GM18909 (cell line): Measurements from ENCODE around the gene DEFB125.
"Not testable (repeated sequence)": the region's sequence is repeated elsewhere in the genome, so short reads cannot be mapped to it uniquely, and the experiment has no call there.

ENCODE experiments used
- ATAC-seq: cut with Tn5 transposase; IDR thresholded peaks from one replicate; pipeline ENCODE4 v1.9.1; 2021; ENCODE audit warnings: mild to moderate bottlenecking; ENCODE audit not compliant: unreplicated experiment, poor library complexity

DEFB125 gene, protein sequence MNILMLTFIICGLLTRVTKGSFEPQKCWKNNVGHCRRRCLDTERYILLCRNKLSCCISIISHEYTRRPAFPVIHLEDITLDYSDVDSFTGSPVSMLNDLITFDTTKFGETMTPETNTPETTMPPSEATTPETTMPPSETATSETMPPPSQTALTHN

DNA sequence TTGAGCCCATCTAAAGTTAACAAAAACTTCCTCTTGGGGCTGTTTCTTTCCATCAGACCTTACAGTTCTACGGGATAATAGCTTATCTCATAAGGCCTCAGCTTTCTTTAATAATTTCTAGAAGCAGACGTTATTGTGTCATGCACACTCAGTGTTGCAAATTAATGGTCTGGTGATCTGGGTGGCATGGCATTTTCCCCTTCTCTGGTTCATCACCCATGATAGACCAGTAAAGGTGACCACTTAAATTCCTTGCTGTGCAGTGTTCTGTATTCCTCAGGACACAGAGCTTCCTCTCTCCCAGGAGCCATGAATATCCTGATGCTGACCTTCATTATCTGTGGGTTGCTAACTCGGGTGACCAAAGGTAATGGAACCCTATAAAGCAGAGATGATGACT is at the start of gene DEFB125:
Gene DEFB125 (plus strand): TSS at position 272 of the 400 bp plus-strand sequence. CDS start 38 bp downstream, at position 310.
- no peak for ATAC-seq

DNA sequence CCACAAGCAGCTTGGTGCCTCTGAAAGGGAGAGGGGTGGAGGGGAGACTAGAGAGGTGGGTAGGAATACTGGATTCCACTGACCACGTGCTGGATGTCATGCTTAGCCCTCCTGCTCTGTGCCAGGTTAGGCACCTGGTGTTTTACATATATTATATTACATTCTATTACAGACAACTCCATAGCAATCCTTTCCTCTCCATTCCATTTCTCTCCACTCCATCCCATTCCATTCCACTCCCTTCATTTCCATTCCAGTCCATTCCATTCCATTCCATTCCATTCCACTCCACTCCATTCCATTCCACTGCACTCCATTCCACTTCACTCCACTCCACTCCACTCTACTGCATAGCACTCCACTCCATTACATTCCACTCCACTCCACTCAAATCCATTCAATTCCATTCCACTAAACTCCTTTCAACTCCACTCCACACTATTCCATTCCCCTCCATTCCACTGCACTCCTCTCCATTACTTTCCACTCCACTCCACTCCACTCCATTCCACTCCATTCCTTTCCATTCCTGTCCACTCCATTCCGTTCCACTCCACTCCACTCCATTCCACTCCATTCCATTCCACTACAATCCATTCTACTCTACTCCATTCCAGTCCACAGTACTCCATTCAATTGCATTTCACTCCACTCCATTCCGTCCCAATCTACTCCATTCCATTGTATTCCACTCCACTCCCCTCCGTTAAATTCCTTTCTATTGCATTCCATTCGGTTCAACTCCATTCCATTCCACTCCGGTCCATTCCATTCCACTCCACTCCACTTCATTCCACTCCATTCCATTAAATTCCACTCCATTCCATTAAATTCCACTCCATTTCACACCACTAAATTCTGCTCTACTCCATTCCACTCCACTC is 27.2 kb upstream of the DEFB125 start:
- ATAC-seq: no peak

DNA sequence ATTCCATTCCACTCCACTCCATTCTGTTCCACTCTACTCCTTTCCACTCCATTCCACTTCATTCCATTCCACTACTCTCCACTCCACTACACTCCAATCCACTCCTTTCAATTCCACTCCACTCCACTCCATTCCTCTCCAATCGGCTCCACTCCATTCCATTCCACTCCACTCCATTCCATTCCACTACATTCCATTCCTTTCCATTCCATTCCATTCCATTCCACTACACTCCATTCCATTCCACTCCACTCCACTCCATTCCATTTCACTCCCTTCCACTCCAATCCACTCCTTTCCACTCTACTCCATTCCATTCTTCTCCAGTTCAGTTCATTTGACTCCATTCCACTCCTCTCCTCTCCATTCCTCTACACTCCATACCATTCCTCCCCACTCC is 26.2 kb upstream of the DEFB125 start:
- ATAC-seq: no peak

DNA sequence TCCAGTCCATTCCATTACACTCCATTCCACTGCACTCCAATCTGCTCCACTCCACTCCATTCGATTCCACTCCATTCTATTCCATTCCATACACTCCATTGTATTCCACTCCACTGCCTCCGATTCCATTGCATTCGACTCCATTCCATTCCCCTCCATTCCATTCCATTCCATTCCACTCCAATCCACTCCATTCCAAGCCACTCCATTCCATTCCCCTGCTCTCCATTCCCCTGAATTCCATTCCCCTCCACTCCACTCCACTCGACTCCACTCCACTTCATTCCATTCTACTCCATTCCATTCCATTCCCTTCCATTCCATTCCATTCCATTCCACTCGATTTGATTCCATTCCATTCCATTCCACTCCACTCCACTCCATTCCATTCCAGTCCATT is 25.7 kb upstream of the DEFB125 start:
- ATAC-seq: no peak

DNA sequence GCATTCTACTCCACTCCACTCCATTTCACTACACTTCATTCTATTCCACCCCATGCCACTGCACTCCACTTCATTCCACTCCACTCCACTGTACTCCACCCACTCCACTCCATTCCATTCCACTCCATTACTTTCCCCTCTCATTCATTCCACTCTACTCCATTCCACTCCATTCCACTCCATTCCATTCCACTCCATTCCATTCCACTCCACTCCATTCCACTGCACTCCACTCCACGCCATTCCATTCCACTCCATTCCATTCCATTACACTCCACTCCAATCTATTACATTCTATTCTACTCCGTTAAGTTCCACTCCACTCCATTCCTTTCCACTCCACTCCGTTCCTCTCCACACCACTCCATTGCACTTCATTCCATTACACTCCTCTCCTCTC is 25.0 kb upstream of the DEFB125 start:
- no peak for ATAC-seq

DNA sequence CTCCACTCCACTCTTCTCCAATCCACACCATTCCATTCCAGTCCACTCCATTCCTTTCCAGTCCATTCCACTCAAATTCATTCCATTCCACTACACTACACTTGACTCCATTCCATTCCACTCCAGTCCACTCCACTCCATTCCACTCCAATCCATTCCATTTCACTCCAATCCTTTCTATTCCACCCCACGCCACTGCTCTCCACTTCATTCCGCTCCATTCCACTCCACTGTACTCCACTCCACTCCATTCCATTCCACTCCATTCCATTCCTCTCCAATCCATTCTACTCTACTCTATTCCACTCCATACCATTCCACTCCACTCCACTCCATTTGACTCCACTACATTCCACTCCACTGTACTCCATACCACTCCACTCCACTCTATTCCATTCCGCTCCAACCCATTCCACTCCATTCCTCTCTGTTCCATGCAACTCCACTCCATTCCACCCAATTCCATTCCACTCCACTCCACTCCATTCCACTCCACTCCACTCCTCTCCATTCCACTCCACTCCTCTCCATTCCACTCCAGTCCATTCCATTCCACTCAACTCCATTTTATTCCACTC is 23.4 kb upstream of the DEFB125 start:
- ATAC-seq: no peak

DNA sequence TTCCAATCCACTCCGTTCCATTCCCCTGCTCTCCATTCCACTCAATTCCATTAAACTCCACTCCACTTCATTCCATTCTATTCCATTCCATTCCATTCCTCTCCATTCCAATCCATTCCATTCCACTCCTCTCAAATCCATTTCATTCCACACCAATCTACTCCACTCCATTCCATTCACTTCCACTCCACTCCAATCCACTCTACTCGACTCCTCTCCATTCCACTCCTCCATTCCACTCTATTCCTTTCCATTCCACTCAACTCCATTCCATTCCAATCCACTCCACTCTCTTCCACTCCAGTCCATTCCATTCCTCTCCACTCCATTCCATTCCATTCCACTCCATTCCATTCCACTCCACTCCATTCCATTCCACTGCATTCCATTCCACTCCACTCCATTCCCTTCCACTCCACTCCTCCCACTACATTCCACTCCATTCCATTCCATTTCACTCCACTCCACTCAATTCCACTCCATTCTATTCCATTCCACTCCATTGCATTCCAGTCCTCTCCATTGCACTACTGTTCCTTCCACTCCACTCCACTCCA is 22.6 kb upstream of the DEFB125 start:
- ATAC-seq: no peak

DNA sequence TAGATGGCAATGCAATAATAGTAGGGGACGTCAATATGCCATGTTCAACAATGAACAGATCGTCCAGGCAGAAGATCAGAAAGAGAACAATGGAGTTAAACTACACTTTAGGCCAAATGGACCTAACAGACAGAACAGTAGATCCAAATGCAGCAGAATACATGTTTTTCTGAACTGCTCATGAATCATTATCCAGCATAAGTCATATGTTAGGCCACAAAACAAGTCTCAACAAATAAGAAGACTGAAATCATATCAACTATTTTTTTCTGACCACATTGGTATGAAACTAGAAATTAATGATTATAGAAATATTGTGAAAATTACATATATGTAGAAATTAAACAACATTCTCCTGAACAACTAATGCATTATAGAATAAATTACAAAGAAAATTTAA is 10.2 kb upstream of the DEFB125 start:
- no peak for ATAC-seq

DNA sequence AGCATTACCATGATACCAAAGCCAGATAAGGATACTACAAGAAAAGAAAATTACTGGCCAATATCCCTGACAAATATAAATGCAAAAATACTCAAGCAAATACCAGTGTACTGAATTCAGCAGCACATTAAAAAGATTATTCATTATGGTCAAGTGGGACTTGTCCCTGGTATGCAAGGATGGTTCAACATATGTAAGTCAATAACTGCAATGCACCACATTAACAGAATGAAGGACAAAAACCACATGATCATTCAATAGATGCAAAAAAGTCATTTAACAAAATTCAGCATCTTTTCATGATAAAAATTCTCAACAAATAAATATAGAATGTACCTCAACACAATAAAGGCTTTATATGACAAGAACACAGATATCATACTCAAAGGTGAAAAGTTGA is 9.1 kb upstream of the DEFB125 start:
- no peak for ATAC-seq

DNA sequence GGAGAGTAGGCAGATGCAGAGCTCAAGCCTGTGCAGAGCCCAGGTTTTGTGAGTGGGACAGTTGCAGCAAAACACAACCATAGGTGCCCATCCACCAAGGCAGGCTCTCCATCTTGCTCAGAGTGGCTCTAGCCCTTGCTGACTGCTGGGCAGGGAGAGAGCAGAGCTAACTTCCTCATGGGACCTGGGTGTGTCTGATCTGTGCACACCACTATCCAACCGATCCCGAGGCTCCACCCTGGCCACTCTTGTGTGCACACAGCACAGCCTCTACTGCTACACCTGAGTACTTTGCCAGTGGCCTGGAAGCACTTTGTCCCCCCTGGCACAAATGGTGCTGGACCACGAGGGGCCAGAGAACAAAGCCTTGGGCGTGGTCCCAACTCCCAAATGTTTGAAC is 7.9 kb upstream of the DEFB125 start:
- ATAC-seq: no peak

DNA sequence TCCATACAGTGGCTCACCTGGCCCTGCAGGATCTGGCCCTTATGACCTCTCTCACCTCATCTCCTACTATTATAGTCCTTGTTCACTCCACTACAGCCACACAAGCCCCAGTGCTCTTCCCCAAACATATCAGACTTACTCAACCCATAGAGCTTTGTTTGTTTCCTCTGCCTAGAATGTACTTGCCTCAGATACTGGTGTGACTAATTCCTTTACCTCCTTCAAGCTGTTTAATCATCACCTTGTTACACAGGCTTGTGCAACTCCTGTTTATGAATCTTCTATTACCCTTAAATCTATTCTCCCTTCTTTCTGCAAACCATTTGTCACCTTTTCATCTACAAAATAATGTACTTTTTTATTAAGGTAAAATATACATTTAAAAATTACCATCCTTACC is 3.2 kb downstream of the DEFB125 start:
- ATAC-seq: no peak

DNA sequence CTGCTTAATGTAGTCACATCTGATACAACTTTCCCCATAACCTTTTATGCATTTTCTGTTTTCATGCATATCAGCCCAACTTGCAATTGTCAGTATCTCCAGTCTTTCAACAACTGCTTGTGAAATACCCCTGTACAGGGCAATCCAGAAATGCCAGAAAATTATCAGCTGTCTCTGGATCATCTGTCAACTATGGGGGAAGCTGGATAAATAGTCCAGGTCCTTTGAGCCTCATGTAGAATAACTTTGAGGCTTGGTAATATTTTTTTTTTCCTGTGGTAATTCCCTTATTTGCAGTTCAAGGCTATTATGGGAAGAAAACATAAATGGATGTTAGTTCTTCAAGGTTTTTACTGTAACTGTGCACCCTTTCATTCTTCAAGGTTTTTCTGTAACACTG is 6.2 kb downstream of the DEFB125 start:
- ATAC-seq: no peak

DNA sequence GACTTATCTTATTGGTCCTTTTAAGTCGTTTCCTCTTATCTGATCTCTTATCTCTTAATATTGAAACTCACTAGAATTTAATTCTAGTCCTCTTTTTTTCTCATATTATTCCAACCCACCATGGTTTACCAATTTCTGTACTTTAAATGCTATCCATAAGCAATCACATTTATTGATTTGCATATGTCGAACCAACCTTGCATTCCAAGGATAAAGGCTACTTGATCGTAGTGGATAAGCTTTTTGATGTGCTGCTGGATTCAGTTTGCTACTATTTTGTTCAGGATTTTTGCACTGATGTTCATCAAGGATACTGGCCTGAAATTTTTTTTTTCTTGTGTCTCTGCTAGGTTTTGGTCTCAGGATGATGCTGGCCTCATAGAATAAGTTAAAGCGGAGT is 7.7 kb downstream of the DEFB125 start:
- no peak for ATAC-seq

DNA sequence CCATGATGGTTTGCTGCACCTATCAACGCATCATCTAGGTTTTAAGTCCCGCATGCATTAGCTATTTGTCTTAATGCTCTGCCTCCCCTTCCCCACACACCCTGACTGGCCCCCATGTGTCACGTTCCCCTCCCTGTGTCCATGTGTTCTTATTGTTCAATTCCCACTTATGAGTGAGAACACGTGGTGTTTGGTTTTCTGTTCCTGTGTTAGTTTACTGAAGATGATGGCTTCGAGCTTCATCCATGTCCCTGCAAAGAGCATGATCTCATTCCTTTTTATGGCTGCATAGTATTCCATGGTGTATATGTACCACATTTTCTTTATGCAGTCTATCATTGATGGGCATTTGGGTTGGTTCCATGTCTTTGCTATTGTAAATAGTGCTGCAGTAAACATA is 10.2 kb downstream of the DEFB125 start:
- not testable (repeated sequence) for ATAC-seq

DNA sequence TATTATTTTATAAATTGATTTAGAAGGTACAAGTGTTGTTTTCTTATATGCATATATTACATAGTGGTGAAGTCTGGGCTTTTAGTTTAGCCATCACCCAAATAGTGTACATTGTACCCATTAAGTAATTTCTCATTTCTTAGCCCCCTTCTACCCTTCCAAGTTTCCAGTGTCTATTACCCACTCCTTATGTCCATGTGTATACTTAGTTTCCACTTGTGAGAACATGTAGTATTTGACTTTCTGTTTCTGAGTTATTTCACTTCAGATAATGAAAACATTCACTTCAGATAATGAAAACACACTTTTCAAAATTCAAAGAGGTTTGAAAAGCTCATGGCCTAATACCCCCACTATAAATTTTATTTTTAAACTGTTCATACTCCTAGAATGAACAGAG is 14.5 kb downstream of the DEFB125 start:
- no peak for ATAC-seq

DNA sequence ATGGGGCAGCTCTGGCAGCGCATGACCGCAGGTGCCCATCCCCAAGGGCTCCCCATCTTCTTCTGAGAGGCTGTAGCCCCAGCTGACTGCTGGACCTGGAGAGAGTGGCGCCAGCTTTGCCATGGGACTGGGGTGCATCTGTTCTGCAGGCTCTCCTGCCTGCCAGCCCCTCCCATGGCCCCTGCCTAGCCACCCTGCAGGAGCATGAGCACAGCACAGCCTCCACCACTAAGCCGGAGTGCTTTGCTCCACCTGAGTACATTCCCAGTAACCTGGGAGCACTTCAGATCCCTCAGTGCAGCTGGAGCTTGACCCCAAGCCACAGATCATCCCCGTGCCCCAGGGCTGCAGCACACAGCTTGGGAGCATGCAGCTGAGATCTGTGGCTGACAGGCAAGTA is 16.0 kb downstream of the DEFB125 start:
- ATAC-seq: no peak

DNA sequence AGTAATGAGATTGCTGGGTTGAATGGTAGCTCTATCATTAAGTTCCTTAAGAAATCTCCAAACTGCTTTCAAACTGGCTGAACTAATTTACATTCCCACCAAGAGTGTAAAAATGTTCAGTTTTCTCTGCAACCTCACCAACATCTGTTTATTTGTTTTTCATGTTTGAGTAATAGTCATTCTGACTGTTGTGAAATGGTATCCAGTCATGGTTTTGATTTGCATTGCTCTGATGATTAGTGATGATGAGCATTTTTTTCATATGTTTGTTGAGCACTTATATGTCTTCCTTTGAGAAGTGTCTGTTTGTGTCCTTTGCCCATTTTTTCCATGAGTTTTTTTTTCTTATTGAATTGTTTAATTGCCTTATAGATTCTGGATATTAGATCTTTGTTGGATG is 24.9 kb downstream of the DEFB125 start:
- ATAC-seq: no peak

DNA sequence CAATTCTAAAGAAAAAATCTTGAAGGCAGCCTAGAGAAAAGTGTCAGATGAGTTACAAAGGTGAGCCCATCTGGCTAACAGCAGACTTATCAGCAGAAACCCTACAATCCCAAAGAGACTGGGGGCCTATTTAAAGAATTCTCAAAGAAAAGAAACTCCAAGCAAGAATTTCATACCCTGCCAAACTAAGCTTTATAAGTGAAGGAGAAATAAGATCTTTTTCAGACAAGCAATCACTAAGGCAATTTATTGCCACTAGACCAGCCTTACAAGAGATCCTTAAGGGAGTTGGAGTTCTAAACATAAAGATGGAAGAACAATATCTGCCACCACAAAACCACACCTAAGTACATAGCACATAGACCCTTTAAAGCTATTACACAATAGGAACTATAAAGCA is 30.0 kb downstream of the DEFB125 start:
- ATAC-seq: no peak

DNA sequence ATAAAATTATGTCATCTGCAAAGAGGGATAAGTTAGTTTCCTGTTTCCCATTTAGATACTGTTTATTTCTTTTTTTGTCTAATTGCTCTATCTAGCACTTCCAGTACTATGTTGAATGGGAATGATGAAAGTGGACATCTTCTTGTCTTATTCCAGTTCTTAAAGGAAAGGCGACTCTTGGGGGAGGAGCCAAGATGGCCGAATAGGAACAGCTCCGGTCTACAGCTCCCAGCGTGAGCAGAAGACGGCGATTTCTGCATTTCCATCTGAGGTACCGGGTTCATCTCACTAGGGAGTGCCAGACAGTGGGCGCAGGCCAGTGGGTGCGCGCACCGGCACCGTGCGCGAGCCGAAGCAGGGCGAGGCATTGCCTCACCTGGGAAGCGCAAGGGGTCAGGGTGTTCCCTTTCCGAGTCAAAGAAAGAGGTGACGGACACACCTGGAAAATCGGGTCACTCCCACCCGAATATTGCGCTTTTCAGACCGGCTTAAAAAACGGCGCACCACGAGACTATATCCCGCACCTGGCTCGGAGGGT is 42.4 kb downstream of the DEFB125 start:
- not testable (repeated sequence) for ATAC-seq

DNA sequence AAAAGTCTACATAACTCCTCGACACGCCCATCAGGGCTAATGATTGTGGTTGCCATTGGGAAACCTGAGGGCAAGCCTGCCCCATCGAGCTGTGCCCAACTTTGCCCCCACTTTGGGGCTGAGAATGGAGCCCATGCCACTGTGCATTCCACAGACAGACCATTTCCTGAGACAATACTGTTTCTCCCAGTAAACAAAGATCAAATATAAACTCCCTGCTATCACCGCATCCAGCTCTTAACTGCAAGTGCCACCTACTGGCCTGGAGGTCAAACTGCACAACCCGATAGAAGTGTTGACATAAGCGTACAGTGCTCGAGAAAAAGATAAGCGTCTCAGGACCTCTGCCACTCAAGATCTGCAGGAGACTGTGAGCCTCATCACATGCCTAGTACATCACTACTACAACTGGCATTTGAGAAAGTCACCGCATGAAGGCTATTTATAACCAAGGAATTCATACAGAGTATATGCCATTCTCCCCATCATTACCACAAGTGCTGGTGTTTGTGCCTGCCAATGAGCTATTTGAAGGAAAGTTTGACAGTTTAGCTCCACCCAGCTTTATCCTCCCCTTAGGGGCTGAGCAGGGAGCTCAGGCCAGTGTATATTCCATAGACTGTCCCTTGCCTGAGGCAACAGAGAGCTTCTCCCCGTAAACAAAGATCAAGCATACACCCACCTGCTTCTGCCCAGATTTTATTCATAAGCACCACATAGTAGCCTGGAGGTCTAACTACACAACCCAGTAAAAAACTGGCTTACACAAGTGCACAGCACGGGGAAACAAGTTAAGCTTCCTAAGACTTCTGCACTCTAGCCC is 50.4 kb downstream of the DEFB125 start:
- ATAC-seq: no peak
